K562 (cell line): ENCODE results near the gene TLE4. TPM values are rescaled to one million over a fixed set of nuclear protein-coding genes. Genes with fewer than 3 reads are reported as not detected.

Source experiments
- ATAC-seq: fragments of 200-7000 bp; cut with Tn5 transposase; 3 replicates; pipeline ENCODE4 v1.9.1; 2020; ENCODE audit warnings: moderate library complexity
- BruUV-seq: library from RNA; stranded (reverse); fragments of 400-500 nt; replicated peaks from 2 replicates; lab custom pipeline; 2021; lab: Mats Ljungman, UMichigan
- CTCF ChIA-PET: fragments of 300-600 bp; formaldehyde crosslinking; extraction: SDS; loops from one replicate; lab custom pipeline; 2021; ENCODE audit warnings: low intra/inter-chr PET ratio; lab: Yijun Ruan, JAX
- POLR2A ChIA-PET: fragments of 300-600, 350-650 bp; sonication (Branson Sonifier 250); formaldehyde crosslinking; extraction: SDS; loops from one replicate; lab custom pipeline; 2021; ENCODE audit warnings: antibody characterized with exemption, inconsistent platforms; lab: Yijun Ruan, JAX
- DNase-seq, 4 experiments: peaks; one replicate each; pipeline versions ENCODE4 v3.0.0 to v3.0.0-alpha.2; 2011 to 2018; ENCODE audit warnings: low spot score in 3 of 4, mixed read lengths in 3 of 4; ENCODE audit errors: extremely low read depth in 1 of 4
- FAIRE-seq: peaks from 2 replicates; lab custom pipeline; 2011; peaks lifted over from hg19 to GRCh38; lab: Jason Lieb, UNC
- H2AFZ ChIP-seq: 2 replicates; pipeline ENCODE4 v1.6.0; 2011; ENCODE audit warnings: low read depth, low read length, control low read depth, inconsistent platforms
- H3K27ac ChIP-seq: fragments of 200-600 bp; 3 replicates; pipeline ENCODE4 v1.8.0; 2011; ENCODE audit warnings: low read depth, mild to moderate bottlenecking, control low read depth, inconsistent platforms, low read length, moderate library complexity, mixed read lengths; ENCODE audit errors: extremely low read depth
- H3K27me3 ChIP-seq, 2 experiments: fragments of 300-600 bp in 1 of 2; 2 replicates in 1 of 2; 3 replicates in 1 of 2; pipeline versions ENCODE4 v1.6.0 to v1.8.0; 2011; ENCODE audit warnings: inconsistent platforms in 2 of 2, low read length in 2 of 2, mild to moderate bottlenecking in 1 of 2, mixed read lengths in 1 of 2, moderate library complexity in 1 of 2; ENCODE audit not compliant: control insufficient read depth in 2 of 2, insufficient read depth in 2 of 2
- H3K36me3 ChIP-seq: fragments of 300-600 bp; 3 replicates; pipeline ENCODE4 v1.8.0; 2011; ENCODE audit warnings: mild to moderate bottlenecking, low read length, inconsistent platforms; ENCODE audit not compliant: control insufficient read depth, insufficient read depth
- H3K4me1 ChIP-seq, 2 experiments: fragments of 200-600 bp in 1 of 2; replicated peaks in 1 of 2; 2 replicates in 1 of 2; 3 replicates in 1 of 2; pipeline versions ENCODE4 v1.5.1 to v1.8.0; 2011; ENCODE audit warnings: inconsistent platforms in 2 of 2, low read length in 2 of 2, mild to moderate bottlenecking in 1 of 2, mixed read lengths in 1 of 2, moderate library complexity in 1 of 2; ENCODE audit not compliant: control insufficient read depth in 2 of 2, insufficient read depth in 2 of 2
- H3K4me2 ChIP-seq: 2 replicates; pipeline ENCODE4 v1.6.1; 2011; ENCODE audit warnings: low read length, control low read depth, inconsistent platforms, mixed read lengths; ENCODE audit not compliant: insufficient read depth
- H3K4me3 ChIP-seq: fragments of 200-600 bp; sonication (generic), shearing (Covaris generic); 2 replicates; pipeline ENCODE4 v1.5.1; 2016; ENCODE audit warnings: control low read depth, inconsistent platforms
- H3K79me2 ChIP-seq: fragments of 200-600 bp; 3 replicates; pipeline ENCODE4 v1.8.0; 2011; ENCODE audit warnings: low read length, inconsistent platforms; ENCODE audit not compliant: control insufficient read depth, insufficient read depth
- H3K9ac ChIP-seq, 2 experiments: 2 replicates each; pipeline versions ENCODE4 v1.6.0 to v1.6.1; 2011; ENCODE audit warnings: low read depth in 2 of 2, low read length in 2 of 2, control low read depth in 1 of 2, inconsistent platforms in 1 of 2, mild to moderate bottlenecking in 1 of 2, mixed read lengths in 1 of 2; ENCODE audit not compliant: insufficient read depth in 1 of 2
- H3K9me1 ChIP-seq: one replicate; pipeline ENCODE4 v1.6.0; 2011; ENCODE audit warnings: inconsistent platforms, mild to moderate bottlenecking, low read length, moderate library complexity; ENCODE audit not compliant: control insufficient read depth, insufficient read depth
- H3K9me3 ChIP-seq: replicated peaks from 2 replicates; pipeline ENCODE4 v1.5.1; 2011; ENCODE audit warnings: low read depth, low read length, inconsistent platforms; ENCODE audit not compliant: control insufficient read depth, insufficient read depth
- H4K20me1 ChIP-seq: replicated peaks from 2 replicates; pipeline ENCODE4 v1.6.1; 2011; ENCODE audit warnings: low read length, inconsistent platforms, mixed read lengths; ENCODE audit not compliant: control insufficient read depth, insufficient read depth
- ARID1B ChIP-seq: fragments of 450-650 bp; IDR thresholded peaks from 2 replicates; pipeline ENCODE4 v1.6.1; 2016; ENCODE audit warnings: antibody characterized with exemption, mild to moderate bottlenecking, inconsistent platforms
- FOXA3 ChIP-seq, 2 experiments: fragments of 450-650 bp in 1 of 2; sonication (generic) in 1 of 2; formaldehyde crosslinking; IDR thresholded peaks in 1 of 2; conservative IDR thresholded peaks in 1 of 2; 2 replicates each; pipeline versions ENCODE4 v1.4.0 to v1.8.0; 2020 to 2022; ENCODE audit warnings: mild to moderate bottlenecking in 2 of 2, missing genetic modification reagents in 1 of 2
- FUS ChIP-seq: fragments of 200-400 bp; formaldehyde crosslinking; optimal IDR thresholded peaks from 2 replicates; pipeline ENCODE3; 2017; ENCODE audit warnings: low read depth, low read length
- HNRNPH1 ChIP-seq: fragments of 200-400 bp; formaldehyde crosslinking; optimal IDR thresholded peaks from 2 replicates; pipeline ENCODE3; 2017; ENCODE audit warnings: low read depth, mild to moderate bottlenecking, low read length, moderate library complexity
- MAFF ChIP-seq: IDR thresholded peaks from 2 replicates; pipeline ENCODE4 v1.6.1; 2012; ENCODE audit warnings: low read length, improper control_type of control experiment
- MAZ ChIP-seq, 2 experiments: fragments of 450-650 bp in 1 of 2; sonication (generic) in 1 of 2; formaldehyde crosslinking; IDR thresholded peaks in 1 of 2; conservative IDR thresholded peaks in 1 of 2; 2 replicates each; pipeline versions ENCODE4 v1.4.0 to v1.5.0; 2020; ENCODE audit warnings: mild to moderate bottlenecking in 1 of 2, missing genetic modification reagents in 1 of 2
- NFIC ChIP-seq: fragments of 450-650 bp; IDR thresholded peaks from 2 replicates; pipeline ENCODE4 v1.6.1; 2017; ENCODE audit warnings: mild to moderate bottlenecking, inconsistent platforms
- PHF8 ChIP-seq: fragments of 200-600 bp; sonication (generic); IDR thresholded peaks from 2 replicates; pipeline ENCODE4 v1.6.1; 2012; ENCODE audit warnings: mixed run types, mild to moderate bottlenecking, inconsistent platforms, low read length, moderate library complexity, borderline replicate concordance
- PRPF4 ChIP-seq: fragments of 200-400 bp; formaldehyde crosslinking; IDR thresholded peaks from one replicate; pipeline ENCODE4 v1.6.1; 2017; ENCODE audit warnings: low read length, low read depth, mild to moderate bottlenecking; ENCODE audit not compliant: insufficient read depth, poor library complexity, severe bottlenecking
- PTBP1 ChIP-seq: fragments of 200-400 bp; formaldehyde crosslinking; IDR thresholded peaks from 2 replicates; pipeline ENCODE4 v1.6.1; 2017; ENCODE audit warnings: low read depth, low read length
- RB1 ChIP-seq: fragments of 450-650 bp; IDR thresholded peaks from 2 replicates; pipeline ENCODE4 v1.6.1; 2017; ENCODE audit warnings: low read depth, mild to moderate bottlenecking
- RBM15 ChIP-seq: fragments of 200-400 bp; formaldehyde crosslinking; IDR thresholded peaks from 2 replicates; pipeline ENCODE4 v1.6.1; 2018; ENCODE audit warnings: mild to moderate bottlenecking, low read length, moderate library complexity; ENCODE audit not compliant: insufficient read depth
- RBM34 ChIP-seq: fragments of 200-400 bp; formaldehyde crosslinking; IDR thresholded peaks from 2 replicates; pipeline ENCODE4 v1.6.1; 2018; ENCODE audit warnings: low read length, borderline replicate concordance; ENCODE audit not compliant: insufficient read depth
- SMARCC2 ChIP-seq: fragments of 450-650 bp; IDR thresholded peaks from 2 replicates; pipeline ENCODE4 v1.6.1; 2017; ENCODE audit warnings: antibody characterized with exemption, moderate library complexity, mild to moderate bottlenecking, low read depth
- WHSC1 ChIP-seq: IDR thresholded peaks from one replicate; pipeline ENCODE4 v1.6.1; 2012; ENCODE audit warnings: low read length, control low read depth, inconsistent platforms
- ZFP1 ChIP-seq: fragments of 450-650 bp; formaldehyde crosslinking; IDR thresholded peaks from 2 replicates; pipeline ENCODE4 v1.4.0; 2020; ENCODE audit warnings: mild to moderate bottlenecking, mixed read lengths
- ZNF3 ChIP-seq: fragments of 250-450 bp; sonication (Bioruptor Pico); IDR thresholded peaks from 2 replicates; pipeline ENCODE4 v1.5.0; 2021; ENCODE audit warnings: mild to moderate bottlenecking, moderate library complexity
- WGBS: fragments of 100-300 bp; shearing (Covaris generic); methylation state at CpG from one replicate; pipeline ENCODE4 v1.1.6; 2016; ENCODE audit warnings: low coverage, mixed read lengths; ENCODE audit not compliant: insufficient coverage; ENCODE audit errors: missing lambda C conversion rate; 5-methylcytosine and 5-hydroxymethylcytosine counted together
- in situ Hi-C: fragments of 300-500 bp; cut with MboI; formaldehyde crosslinking; loops from 4 replicates; pipeline ENCODE4 v1.15.0; 2018; ENCODE audit warnings: inconsistent platforms, mixed read lengths
- intact Hi-C: fragments of 100-400 bp; cut with micrococcal nuclease; formaldehyde crosslinking; loops from 2 replicates; pipeline ENCODE4 v1.14.2; 2022
- polyA plus RNA-seq, 8 experiments: library from polyadenylated mRNA; depleted of rRNA in 4 of 8; stranded (reverse) in 5 of 8; unstranded in 3 of 8; fragments of >200 nt; fragmentation: Nextera tagmentation in 2 of 8; fragmentation: Illumina TruSeq in 1 of 8; extraction: Ambion mirVana in 2 of 8; extraction: Trizol in 1 of 8; gene quantifications; 2 replicates each; pipeline versions ENCODE4 v1.2.1 to v1.2.3, GENCODE V29; 2011 to 2014; ENCODE audit warnings: inconsistent platforms in 1 of 8, missing spikeins in 1 of 8
- total RNA-seq, 7 experiments: library from RNA; depleted of rRNA in 6 of 7; stranded (reverse); fragments of >200 nt in 6 of 7; fragmentation: Illumina TruSeq in 2 of 7; extraction: Trizol in 2 of 7; gene quantifications; 2 replicates each; pipeline versions ENCODE4 v1.2.1 to v1.2.3, GENCODE V29; 2011 to 2021; ENCODE audit warnings: low replicate concordance in 1 of 7
- TF ChIP-seq, protein P1 (sequence below): fragments of 250-450 bp; sonication (Bioruptor Pico); IDR thresholded peaks from 2 replicates; pipeline ENCODE4 v1.9.0; 2021; ENCODE audit warnings: mild to moderate bottlenecking, inconsistent platforms
- TF ChIP-seq, protein P2 (sequence below): fragments of 450-650 bp; formaldehyde crosslinking; IDR thresholded peaks from 2 replicates; pipeline ENCODE4 v1.4.0; 2020; ENCODE audit warnings: mild to moderate bottlenecking, moderate library complexity

Gene TLE4
- total and polyA plus RNA-seq, 9 of the 15 experiments (the other 6 are each of a cell fraction or from before 2014, with no cell fraction given): 1.1 to 8.8 (median 5.7) TPM

DNA sequence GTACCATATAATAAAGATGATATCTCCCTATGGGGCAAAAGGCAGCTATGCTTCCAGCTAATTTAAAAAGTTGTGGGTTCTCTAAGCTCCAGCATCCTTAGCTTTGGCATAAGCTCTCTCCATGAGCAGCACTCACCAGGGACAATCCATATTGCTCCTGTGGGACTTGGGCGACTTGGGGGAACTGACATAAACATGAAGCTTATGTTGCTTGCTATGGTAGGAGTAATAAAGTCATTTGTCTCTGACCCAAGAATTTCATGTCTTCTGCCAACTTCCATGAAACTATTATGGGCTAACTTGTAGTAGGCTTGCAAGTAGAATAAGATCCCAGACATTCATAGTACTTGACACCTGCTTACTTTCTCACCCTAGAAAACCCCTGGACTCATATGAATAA is 36.2 kb upstream of the TLE4 start (continued):
- TF ChIP-seq, protein P1, sequence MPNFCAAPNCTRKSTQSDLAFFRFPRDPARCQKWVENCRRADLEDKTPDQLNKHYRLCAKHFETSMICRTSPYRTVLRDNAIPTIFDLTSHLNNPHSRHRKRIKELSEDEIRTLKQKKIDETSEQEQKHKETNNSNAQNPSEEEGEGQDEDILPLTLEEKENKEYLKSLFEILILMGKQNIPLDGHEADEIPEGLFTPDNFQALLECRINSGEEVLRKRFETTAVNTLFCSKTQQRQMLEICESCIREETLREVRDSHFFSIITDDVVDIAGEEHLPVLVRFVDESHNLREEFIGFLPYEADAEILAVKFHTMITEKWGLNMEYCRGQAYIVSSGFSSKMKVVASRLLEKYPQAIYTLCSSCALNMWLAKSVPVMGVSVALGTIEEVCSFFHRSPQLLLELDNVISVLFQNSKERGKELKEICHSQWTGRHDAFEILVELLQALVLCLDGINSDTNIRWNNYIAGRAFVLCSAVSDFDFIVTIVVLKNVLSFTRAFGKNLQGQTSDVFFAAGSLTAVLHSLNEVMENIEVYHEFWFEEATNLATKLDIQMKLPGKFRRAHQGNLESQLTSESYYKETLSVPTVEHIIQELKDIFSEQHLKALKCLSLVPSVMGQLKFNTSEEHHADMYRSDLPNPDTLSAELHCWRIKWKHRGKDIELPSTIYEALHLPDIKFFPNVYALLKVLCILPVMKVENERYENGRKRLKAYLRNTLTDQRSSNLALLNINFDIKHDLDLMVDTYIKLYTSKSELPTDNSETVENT (CRISPR knock-in tag): no peak
- TF ChIP-seq WHSC1 (no peak), FUS (no peak)

DNA sequence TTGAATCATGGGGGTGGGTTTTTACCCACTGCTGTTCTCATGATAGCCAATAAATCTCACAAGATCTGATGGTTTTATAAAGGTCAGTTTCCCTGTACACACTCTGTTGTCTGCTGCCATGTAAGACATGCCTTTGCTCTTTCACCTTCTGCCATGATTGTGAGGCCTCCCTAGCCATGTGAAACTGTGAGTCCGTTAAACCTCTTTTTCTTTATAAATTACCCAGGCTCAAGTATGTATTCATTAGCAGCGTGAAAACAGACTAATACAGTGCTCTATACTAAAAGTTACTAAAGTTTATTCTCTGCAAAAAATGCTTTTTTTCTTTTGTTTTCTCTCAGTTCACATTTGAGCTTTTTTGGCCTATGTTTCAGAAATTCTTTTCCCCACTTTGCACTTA is 33.9 kb upstream of the TLE4 start:
- Histone ChIP-seq H3K27ac (no peak overlapping the region), H3K4me3 (no peak overlapping the region), H3K79me2 (no peaks in the 10 kb centered on the region), H4K20me1 (no peaks in the 10 kb centered on the region), H3K36me3 (no peaks in the 10 kb centered on the region), H3K9me3 (no peaks in the 10 kb centered on the region), H3K4me2 (no peak overlapping the region), H3K9me1 (no peaks in the 10 kb centered on the region), H3K27me3 (no peaks in the 10 kb centered on the region), H3K4me1 (no peaks in the 10 kb centered on the region), H3K9ac (no peak overlapping the region), H2AFZ (no peak overlapping the region)
- intact Hi-C loops (no loop called here), in situ Hi-C loops (no loop called here)
- CTCF ChIA-PET: no interaction called here
- no peak for ATAC-seq
- 0% methylated on average over 2 of the region's 2 CpGs for WGBS
- POLR2A ChIA-PET: no interaction called here
- no peak for FAIRE-seq
- no peak for DNase-seq
- BruUV-seq: no TSS peak
- TF ChIP-seq MAFF (no peak), PTBP1 (no peak), RBM15 (no peak), MAZ (CRISPR knock-in tag; conservative IDR thresholded peaks at IDR 0.05 in 1 of 2, IDR thresholded peaks at IDR 0.05 in 1 of 2) (no peak), RB1 (no peak), ARID1B (no peak), PHF8 (no peak), PRPF4 (no peak), SMARCC2 (no peak), NFIC (no peak), ZNF3 (CRISPR knock-in tag) (no peak), ZFP1 (CRISPR knock-in tag) (no peak), RBM34 (no peak), FOXA3 (CRISPR knock-in tag; conservative IDR thresholded peaks at IDR 0.05 in 1 of 2, IDR thresholded peaks at IDR 0.05 in 1 of 2) (no peak), HNRNPH1 (no peak)
- TF ChIP-seq, protein P2, sequence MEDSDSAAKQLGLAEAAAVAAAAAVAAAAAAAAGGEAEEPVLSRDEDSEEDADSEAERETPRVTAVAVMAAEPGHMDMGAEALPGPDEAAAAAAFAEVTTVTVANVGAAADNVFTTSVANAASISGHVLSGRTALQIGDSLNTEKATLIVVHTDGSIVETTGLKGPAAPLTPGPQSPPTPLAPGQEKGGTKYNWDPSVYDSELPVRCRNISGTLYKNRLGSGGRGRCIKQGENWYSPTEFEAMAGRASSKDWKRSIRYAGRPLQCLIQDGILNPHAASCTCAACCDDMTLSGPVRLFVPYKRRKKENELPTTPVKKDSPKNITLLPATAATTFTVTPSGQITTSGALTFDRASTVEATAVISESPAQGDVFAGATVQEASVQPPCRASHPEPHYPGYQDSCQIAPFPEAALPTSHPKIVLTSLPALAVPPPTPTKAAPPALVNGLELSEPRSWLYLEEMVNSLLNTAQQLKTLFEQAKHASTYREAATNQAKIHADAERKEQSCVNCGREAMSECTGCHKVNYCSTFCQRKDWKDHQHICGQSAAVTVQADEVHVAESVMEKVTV (CRISPR knock-in tag): no peak
